HG03378 (cell line): ENCODE results near the gene RXRG.

ENCODE experiments used
- ATAC-seq: cut with Tn5 transposase; IDR thresholded peaks from one replicate; pipeline ENCODE4 v1.9.1; 2021; ENCODE audit warnings: mild to moderate bottlenecking, moderate library complexity; ENCODE audit not compliant: unreplicated experiment

RXRG gene

GRCh38 chr1:165411396-165411795 is 33.5 kb downstream of the RXRG start:
- ATAC-seq: no peak

- no peak for ATAC-seq
Observed at GRCh38 chr1:165409657-165410358, 35.1 kb downstream of the RXRG start.

- no peak for ATAC-seq
Observed at GRCh38 chr1:165408518-165408917, 36.4 kb downstream of the RXRG start.

- ATAC-seq: no peak
Observed at GRCh38 chr1:165407398-165407797, 37.5 kb downstream of the RXRG start.

GRCh38 chr1:165403835-165404482 is 41.0 kb downstream of the RXRG start:
- peak; percentile 63 for ATAC-seq

GRCh38 chr1:165402517-165403111 is 42.3 kb downstream of the RXRG start:
- ATAC-seq: no peak

- ATAC-seq: no peak
Observed at GRCh38 chr1:165397944-165398343, 47.0 kb downstream of the RXRG start.

- ATAC-seq: no peak
Observed at GRCh38 chr1:165395901-165396300, 49.0 kb downstream of the RXRG start.

GRCh38 chr1:165395478-165395877 is 49.4 kb downstream of the RXRG start:
- peak; percentile 32 for ATAC-seq

- peak; percentile 94 for ATAC-seq
Observed at GRCh38 chr1:165392634-165393571, 52.0 kb downstream of the RXRG start.

GRCh38 chr1:165389609-165390008 is 55.3 kb downstream of the RXRG start:
- ATAC-seq: no peak

GRCh38 chr1:165387961-165388360 is 57.0 kb downstream of the RXRG start:
- ATAC-seq: no peak

- ATAC-seq: no peak
Observed at GRCh38 chr1:165387505-165387904, 57.4 kb downstream of the RXRG start.

- ATAC-seq: no peak
Observed at GRCh38 chr1:165383599-165384405, 61.1 kb downstream of the RXRG start.

GRCh38 chr1:165383067-165383466 is 61.9 kb downstream of the RXRG start:
- no peak for ATAC-seq

GRCh38 chr1:165381745-165382505 is 63.0 kb downstream of the RXRG start:
- ATAC-seq: no peak

- ATAC-seq: peak; percentile 17
Observed at GRCh38 chr1:165376811-165377311, 68.1 kb downstream of the RXRG start.

- peak; percentile 57 for ATAC-seq
Observed at GRCh38 chr1:165376041-165376810, 68.7 kb downstream of the RXRG start.

- no peak for ATAC-seq
Observed at GRCh38 chr1:165375623-165376022, 69.3 kb downstream of the RXRG start.
